Amniotic epithelial cell (primary cell): ENCODE results near the gene C6.
"Not testable (repeated sequence)": the region's sequence is repeated elsewhere in the genome, so short reads cannot be mapped to it uniquely, and the experiment has no call there.

Experiments used
- DNase-seq: peaks from one replicate; pipeline ENCODE4 v3.0.0-alpha.2; 2010; ENCODE audit warnings: low read depth

C6 gene

DNA sequence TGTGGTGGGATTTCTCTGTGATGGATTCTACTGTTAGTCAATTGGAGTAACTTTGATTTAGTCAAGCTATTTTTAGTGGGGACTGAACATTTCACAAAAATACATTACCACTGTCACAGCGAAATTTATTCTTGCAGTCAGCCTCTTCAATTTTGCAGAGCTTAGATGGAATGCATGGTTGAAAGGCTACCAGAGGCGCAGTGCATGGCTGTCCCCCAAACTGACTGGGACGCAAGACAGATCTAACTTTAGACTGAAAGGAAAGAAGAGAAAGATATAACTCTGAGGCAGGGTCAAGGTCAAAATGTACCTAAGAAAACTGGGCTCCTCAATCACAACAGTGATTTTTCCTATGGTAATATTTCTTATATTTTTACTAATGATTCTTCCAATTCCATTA is 13.7 kb downstream of the C6 start:
- no peak for DNase-seq

DNA sequence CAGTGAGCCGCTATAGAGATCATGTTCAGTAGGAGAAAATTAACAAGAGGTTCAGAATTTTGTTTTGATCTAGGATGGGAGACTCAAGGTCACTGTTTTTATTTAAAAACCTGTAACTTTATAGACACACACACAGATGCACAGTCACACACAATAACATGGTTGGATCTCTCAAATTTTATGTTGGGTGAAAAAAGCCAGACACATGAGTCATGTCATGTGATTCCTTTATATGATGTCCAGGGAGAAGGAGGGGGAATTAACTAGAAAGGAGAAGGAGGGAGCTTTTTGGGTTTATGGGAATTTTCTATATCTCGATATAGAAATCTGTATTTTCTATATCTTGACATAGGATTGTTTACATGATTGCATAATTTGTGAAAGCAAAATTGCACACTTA is 17.1 kb downstream of the C6 start:
- DNase-seq = no peak

DNA sequence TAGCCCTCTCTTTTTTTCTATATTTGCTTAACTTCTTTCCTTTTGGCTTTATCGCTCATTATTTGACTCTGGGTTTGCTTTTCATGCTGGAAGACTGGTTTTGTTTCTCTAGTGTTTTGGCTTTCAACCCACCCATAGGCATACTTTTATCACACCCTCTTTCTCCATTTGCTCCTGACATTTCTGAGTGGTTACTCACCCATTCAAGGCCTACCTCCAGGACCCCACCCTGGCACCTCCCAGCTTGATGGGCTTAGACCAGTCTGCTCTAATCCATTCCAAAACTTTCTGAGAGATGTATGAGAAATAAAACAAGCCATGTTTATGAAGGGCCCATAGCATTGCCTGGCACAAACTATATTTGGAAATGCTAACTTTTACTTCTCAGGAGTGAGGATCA is 18.1 kb downstream of the C6 start:
- no peak for DNase-seq

DNA sequence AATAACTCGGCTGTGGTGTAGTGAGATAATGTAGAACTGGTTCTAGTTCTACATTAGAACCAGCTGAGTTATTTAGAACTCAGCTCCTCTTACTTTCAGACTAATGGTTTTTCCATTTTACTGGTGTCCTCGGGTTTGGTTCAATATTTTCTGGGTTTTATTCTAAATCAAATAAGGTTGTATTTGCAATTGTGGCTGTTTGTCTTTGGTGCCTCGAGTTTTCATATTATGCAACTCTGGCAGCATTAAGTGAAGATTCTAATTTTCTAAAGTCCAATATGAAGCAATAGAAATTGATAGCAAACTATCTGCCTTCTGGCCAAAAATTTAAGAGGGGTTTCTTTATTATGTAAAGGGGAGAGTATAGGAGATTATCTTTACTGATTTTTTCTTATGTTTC is 19.0 kb downstream of the C6 start:
- no peak for DNase-seq

DNA sequence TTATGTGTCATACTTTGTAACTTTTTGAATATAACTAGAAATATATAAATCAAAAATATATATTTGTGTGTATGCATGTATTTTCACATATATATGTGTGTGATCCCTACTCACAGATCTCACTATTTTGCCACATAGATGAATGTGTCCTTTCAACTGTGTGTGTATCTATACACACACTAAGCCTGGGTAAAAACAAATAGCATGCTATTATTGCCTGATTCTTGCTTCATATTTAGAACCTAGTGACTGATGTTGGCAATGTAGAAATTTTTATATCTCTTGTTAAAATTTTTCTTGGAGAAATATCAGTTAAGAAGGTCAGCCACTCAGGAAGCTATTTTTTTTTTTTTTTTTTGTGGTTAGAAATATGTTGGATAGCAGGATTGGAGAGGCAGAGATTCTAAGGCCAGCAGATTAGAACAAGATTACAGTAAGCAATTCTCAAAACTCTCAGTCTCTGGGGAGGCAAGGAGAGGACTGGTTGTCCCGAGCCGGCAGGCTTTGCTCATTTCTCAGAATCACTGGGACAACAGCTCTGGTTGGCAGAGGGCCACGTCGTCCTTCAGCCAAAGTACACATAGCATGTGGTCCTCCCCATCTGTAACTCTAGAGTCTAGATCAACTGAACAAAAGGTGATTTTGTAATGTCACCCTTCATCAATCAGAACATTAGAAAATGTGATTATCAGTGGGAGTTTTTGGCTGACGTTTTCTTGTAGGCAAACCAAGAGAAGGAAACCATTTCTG is 19.7 kb downstream of the C6 start:
- DNase-seq = no peak

DNA sequence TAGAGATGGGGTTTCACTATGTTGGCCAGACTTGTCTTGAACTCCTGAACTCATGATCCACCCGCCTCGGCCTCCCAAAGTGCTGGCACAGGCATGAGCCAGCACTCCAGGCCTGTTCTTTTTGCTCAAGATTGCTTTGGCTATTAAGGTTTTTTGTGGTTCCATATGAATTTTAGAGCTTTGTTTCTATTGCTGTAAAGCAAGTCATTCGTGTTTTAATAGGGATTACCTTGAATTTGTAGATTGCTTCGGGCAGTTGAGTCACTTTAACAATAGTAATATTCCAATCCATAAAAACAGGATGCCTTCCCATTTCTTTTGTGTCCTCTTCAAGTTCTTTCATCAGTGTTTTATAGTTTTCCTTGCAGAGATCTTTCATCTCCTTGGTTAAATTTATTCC is 22.1 kb downstream of the C6 start:
- DNase-seq = no peak

DNA sequence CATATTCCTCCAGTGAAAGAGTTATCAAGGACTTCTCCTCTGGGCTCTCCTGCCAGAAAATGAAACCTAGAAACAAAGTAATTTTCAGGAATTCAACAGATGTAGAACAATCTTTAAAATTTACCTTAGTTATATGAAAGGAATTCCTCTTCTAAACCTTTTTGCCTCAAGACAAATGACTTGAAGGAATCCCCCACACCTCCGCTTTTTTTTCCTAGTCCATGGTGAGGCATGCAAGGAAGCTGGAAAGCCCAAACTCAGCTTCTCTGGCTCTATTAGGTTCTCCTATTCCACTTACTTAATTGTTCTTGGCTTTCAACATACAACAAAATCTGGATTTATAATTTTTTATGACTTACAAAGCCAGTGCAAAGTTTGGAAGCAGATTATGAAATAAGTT is 27.2 kb downstream of the C6 start:
- no peak for DNase-seq

DNA sequence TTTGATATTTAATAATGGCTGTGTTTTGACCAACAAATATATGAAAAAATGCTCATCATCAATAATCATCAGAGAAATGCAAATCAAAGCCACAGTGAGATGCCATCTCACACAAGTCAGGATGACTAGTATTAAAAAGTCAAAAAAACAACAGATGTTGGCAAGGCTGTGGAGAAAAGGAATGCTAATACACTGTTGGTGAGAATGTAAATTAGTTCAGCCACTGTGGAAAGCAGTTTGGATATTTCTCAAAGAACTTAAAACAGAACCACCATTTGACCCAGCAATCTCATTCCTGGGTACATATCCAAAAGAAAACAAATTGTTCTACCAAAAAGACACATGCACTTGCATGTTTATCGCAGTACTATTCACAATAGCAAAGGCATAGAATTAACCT is 30.0 kb downstream of the C6 start:
- DNase-seq = not testable (repeated sequence)

DNA sequence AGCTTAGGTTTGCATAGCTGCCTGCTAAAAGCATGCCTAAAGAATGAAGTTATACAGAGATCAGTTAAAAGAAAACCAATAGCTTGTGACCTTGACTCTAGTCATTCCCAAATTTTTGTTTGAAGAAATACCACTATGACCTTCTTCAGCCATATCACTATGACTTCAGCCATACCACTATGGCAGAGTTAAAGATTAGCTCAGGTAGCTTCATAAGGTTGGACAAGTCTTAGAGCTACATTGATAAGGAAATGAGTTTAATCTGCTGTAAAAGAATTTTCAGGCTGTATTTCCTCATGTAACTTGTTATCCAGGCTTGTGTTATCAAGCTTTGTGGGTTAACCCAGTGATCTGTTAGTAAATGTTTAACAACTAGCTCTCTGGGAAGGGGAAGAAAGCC is 30.7 kb downstream of the C6 start:
- no peak for DNase-seq

DNA sequence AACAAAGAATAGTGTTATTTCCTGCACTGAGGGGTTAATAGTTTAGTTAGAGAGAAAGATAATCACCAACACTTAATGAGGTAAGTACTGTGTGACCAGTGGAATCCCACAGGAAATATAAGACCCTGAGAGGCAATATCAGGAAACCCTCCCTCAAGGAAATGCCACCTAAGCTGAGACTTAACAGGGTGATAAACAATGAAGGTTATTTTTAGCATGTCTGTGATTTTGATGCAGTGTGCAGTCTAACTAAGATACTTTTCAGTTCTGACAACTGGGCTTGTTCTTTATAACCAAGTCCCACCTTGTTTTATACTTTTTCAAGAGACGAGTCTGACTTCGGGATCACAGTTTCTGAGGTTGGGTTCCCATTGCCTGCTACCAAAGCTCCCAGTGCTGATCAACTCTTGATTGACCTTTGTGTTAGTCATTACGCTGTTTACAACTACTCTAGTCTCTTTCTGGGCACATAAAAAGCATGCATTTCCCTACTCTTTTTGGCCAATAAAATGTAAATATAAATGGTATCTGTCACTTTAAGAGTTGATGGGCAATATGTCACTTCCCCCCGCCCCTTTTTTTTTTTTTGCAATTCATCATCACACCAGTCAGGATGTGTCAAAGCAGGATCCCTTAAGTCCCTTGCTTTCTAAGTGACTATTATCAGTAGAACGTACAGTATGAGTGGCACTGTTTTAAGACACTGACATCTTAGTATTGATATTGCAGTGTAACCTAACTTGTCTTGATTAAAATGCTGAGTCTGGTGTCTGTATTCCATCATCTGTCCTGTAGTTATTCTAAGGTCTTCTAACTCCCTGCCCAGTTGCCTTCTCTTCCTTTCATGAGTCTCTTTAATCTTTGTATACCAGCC is 31.4 kb downstream of the C6 start:
- DNase-seq = no peak

DNA sequence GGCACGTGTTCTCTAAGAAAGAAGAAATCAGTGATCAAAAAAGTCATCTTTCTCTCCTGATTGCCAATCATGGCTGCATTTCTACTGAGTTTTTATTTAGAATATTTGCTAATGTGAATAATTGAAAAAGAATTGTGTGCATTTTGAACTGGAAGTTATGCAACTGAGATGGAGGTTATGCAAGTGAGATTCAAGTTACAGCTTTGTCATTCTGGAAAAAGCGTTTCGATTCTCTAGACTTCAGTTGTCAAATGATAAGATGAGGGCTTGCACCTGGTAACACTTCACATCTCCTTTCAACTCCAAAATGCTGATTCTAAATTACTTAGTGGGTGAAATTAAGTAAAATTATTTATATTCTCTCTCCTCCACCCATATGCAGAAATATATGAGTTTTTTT is 36.4 kb downstream of the C6 start:
- DNase-seq = no peak

DNA sequence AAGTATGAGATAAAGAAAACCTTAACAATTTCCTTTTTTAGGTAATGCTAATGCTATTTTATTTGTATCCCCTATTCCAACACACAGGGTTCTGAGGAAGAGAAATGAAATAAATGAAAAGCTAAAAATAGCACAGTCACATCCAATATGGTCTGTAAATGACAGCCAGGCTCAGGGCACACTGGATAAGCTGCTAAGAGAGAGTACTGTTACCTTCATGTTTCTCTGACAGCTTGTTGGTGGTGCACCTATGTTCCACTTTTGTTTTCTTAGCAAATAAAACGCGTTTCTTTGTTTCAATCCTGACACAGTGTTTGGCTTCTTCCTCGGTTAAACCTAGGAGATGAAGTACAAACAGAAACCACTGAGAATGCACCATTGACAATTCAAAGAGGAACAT is 41.3 kb downstream of the C6 start:
- no peak for DNase-seq

DNA sequence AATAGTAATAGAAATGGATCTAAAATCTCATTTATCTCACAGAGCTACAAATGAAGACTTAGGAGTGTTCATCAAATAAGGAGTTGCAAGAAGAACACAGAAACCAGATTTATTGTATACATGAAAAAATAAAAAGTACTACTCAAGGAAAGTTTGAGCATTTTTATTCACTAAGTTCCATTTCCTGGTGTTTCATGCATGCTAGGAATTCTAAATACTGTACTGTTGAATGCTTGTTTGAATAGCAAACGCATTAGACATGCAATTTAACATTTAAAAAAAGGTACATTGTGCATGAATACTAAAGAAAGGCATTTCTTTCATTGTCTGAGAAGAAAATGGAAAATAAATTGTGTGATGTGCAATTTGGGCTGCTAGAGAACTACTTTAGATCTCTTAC is 52.1 kb downstream of the C6 start:
- no peak for DNase-seq

DNA sequence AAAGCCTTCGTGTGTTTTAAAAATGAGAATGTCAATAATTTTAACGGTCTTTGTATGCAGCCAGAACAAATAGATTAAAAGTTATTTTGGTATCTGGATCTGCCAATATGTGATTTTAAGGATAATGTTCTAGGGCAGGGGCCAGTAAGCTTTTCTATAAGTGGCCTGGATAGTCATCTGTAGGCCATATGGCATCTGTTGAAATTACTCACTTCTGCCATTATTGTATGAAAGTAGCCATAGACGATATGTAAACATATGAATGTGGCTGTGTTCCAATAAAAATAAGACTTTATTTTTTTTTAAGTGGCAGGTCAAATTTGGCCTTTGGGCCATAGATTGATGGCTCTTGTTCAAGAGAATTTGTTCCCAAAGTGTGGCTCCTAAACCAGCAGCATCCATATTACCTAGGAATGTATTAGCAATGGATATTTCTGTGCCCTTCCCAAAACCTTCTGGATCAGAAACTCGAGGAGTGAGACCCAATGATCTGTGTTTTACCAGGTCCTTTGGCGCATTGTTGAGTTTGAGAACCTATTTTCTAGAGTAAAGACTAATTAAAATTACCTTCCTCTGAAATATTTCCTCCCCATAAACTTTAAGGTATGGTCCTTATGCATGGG is 55.9 kb downstream of the C6 start:
- no peak for DNase-seq

DNA sequence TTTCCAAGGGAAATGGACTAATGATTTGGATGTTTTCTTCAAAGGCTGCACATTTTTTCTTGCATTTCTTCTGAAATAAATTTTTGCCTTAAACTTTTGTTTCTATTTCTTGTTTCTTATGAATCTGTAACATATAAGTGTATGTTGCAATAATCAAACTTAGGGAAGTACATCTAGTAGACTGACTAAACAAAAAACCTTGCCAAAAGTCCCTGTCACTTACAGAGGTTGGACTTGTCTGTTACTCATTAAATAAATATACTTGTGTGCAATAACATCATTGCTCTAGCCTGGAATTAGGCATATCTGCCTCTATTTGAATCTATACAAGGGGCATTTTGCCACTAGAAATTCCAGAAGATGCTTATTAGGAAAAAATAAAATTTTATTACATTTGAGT is 56.6 kb downstream of the C6 start:
- no peak for DNase-seq

DNA sequence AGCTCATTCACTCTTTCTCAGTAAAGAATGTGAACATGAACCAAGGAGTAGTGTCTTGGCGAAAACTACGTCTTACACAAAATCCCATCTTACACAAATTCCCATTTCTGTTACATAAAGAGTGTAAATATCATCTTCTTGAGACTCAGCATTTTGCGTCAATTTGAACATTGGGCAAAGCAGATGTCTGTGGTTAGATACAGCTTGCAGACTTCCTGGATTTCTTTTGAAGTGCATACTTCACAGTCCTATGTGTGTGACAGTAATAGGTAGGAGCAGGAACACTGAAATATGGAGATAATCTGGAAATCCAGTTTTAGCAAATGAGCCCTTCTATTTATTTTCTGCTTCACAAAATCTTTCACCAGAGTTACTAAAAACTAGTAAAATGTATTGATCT is 58.8 kb downstream of the C6 start:
- no peak for DNase-seq

DNA sequence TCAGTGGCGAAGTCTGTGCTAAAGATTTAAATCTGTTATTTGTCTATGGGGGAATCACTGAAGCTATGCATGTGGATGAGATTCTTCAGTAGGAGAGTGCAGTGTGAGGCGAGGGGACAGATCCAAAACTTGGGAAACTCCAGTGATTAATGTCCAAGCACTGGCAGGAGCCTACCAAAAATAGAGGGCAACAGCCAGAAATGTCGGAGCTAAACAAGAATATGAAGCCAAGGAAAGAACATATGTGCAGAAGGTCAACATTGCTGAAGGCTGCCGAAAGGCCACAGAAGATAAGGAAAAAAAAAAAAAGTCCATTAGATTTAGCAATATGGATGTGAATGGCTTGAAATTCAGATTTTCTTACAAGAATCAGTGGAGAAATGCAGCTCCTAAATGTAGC is 61.8 kb downstream of the C6 start:
- no peak for DNase-seq

DNA sequence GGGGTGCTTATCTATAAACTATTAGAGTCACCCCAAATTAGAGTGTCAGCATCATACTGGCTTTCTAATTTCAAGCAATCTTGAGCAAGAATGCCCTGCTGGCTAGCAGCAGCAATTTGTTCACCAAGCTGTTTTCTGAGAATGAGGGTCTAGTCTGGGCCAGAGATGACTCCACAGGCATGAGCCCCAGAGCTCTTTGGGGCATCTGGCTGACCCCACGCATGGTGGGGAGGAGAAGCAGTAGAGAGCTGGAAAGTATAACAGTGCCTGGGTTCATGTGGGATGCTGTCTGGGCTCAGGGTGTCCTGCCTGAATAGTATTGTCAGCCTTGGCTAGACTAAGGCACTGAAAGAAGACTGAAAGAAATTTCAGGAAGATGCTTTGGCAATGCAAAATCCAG is 64.9 kb downstream of the C6 start:
- no peak for DNase-seq

DNA sequence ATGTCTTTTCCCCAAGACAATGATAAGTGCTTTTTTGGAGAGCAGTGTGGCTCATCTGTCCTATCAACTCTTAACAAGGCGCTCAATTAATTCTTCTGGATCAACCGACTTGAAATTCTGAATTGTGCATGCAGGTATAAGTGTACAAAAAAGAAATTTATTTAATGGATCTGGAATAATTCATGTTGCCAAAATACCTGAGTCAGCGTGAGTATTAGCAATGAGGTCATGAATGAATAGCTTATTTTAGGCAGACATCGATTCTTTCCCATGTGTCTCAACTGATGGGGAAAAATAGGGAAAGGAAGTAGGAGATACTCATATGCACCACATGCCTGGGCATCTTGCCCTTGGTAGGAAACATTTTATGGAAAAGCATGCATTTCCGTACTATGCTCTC is 68.0 kb downstream of the C6 start:
- DNase-seq = no peak

DNA sequence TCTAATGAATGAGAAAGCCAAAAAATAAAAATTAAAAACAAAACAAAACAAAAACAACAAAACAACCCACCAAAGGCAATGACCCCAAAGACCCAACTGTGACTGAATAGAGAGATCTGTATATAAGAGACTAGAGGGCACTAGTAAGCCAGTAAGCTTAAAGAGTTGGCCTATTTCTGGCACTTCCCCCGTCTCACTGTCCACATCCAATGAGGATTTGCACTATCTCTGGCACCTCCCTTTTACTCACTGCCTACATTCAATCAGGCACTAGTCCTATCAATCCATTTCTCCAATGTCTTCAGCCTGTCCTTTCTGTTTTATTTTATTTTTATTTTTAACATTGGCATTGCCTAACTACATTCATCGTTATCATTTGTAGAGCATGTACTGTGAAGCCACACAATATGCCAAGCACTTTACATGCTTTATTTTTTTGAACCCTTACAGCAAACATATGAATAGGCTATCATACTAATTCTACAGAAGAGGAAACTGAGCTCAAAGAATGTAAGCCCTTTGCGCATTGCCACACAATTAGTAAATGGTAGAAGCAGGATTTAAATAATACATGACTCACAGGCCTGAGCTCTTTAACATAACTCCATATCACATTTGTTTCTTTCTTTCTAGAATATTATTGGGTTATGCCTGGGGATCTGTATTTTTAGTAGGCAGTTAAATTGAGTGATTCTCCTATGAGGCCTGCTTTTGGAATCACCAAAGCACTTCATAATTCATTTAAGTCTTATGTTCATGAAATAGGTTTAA is 70.0 kb downstream of the C6 start:
- no peak for DNase-seq

DNA sequence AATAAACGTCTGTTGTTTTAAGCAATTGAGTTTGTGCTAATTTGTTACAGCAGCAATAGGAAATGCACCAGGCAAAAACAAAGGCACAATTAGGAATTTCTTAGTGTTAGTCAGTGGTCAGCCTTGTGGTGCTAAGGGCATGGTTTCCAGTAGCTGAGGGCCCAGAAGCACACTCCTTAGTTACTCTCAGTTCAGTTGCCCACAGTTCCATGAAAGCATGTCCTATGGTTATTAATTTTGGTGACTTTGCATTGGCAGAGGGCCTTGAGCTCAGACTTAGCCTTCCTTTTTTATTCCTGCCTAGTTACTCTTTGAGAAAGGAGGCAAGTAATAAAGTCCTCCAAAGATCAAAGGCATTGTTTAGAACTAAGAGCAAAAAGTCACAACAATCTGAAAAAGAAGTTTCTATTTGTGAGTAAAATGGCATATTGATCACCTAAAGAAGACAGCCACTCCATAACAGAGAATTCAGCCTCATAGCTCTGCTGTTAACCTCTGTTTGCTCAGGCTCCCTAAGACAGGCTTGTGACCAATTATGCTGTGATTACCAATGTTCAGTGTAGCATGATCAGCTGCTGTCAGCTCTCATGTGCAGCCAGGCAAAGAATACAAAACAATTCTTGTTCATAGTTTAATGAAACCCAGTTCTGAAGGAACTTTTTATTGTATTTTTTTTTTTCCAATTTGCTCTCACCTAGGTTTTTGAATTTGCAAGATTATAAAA is 85.2 kb downstream of the C6 start:
- no peak for DNase-seq

DNA sequence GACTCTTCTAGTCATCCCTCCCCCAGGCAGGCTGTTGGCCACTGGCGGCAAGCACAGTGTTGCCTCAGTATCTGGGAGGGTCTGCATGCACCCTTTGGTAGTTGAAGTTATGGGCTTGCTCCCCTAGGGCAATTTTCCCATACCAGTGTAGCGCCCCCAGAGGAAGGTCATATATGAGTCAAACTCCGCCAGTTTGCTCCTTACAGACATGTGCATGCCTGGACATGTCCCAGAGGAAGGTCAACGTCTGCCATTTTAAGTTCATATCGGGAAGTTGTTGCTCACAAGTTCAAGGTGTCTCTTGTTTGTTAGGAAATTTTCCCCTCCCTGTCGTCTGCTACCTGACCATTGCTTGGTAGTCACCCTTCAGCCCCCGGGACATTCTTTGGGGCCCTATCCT is 90.9 kb downstream of the C6 start:
- no peak for DNase-seq
